ENCODE measurements around the gene CFAP58.

The CFAP58 gene

DNA sequence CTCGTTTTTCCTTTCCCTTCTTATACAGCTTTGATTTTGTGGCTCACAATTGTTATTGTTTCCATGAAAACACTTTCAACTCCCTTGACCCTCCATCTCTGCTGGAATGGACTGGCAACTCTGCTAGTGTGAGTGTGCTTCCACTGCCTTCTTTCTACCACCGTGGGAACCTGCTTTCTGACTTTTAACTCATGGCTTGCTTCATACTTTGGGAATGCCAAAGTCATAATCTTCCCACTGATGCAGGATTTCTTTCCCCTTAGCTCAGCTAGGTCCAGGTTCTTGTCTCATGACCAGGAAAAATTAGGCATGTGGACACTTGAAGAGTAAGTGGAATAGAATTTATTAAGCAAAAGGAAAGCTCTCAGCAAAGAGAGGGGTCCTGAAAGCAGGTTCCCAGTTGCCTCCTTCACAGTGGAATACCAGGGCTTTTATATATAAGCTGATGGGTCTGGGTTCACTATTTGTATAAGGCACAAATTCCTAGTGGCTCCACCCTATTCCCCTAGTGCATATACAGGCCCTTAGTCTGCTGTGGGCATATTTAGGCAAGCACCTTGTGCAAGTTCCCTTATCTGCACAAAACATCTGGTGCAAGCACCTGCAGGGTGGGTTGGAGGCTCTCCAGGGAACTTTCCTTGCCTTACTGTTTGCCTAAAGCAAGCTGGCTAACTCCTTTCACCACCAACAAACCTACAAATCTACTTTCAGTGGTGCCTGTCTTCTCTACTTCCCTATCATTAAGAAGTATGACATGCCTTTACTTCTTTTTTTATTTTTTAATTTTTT is 119.5 kb downstream of the CFAP58 start:
- TF ChIP-seq, protein P1, sequence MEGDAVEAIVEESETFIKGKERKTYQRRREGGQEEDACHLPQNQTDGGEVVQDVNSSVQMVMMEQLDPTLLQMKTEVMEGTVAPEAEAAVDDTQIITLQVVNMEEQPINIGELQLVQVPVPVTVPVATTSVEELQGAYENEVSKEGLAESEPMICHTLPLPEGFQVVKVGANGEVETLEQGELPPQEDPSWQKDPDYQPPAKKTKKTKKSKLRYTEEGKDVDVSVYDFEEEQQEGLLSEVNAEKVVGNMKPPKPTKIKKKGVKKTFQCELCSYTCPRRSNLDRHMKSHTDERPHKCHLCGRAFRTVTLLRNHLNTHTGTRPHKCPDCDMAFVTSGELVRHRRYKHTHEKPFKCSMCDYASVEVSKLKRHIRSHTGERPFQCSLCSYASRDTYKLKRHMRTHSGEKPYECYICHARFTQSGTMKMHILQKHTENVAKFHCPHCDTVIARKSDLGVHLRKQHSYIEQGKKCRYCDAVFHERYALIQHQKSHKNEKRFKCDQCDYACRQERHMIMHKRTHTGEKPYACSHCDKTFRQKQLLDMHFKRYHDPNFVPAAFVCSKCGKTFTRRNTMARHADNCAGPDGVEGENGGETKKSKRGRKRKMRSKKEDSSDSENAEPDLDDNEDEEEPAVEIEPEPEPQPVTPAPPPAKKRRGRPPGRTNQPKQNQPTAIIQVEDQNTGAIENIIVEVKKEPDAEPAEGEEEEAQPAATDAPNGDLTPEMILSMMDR (IDR thresholded peaks at IDR 0.05; ENCODE audit: low read depth, low read length) = no peak
- DNase-seq (ENCODE audit: extremely low read depth, low read depth) = no peak

DNA sequence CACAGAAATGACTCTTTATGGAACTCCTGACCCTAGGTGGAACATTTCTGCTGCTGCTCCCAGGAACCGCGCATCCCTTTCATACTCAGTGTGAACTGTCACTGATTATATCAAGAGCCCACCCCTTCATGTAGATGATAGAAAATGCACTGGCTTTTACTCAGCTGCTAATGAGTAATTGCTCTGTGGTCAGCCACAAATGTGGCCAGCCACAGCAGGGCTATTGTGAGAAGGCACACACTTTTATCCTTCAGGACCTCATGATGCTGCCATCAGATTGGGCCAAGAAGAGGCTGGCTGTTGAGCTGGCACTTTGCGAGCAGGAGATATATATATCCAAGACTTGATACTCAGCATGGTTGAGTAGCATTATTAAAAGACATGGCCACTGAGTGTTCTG is 124.7 kb downstream of the CFAP58 start:
- TF ChIP-seq, protein P1 (IDR thresholded peaks at IDR 0.05; ENCODE audit: low read depth, low read length) = no peak
- no peak for DNase-seq (ENCODE audit: extremely low read depth, low read depth)

DNA sequence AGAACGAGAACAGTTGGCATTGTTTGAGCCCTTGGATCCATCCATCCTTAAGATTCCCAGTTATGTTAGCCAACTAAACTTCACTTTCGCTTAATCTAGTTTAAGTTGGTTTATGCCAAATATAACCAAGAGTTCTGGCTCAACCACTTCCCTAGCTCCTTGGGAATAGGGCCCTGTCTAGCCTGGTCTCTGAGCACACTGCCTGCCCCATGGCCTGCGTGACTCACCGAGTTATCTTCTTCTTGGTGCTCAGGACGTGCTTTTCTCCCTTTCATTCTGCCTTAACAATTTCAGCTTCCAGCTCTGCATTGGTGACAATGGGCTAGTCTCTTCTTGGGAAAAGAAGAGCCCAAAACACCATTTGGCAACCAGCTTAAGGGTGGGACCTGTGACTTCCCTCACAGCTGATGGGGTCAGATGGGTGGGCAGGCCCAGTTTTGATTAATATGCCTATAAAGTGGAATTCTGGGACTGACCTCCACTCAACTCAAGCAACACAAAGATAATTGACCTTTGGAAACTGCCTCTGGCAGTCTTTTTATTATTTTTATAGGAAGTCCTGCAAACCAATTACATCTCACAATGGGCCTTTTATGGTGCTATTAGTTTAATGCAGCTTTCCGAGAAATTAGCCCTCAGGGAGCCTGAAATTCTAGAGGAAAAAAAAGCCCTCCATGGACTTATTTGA is 126.4 kb downstream of the CFAP58 start:
- TF ChIP-seq, protein P1 (IDR thresholded peaks at IDR 0.05; ENCODE audit: low read depth, low read length) = no peak
- no peak for DNase-seq (ENCODE audit: extremely low read depth, low read depth)

DNA sequence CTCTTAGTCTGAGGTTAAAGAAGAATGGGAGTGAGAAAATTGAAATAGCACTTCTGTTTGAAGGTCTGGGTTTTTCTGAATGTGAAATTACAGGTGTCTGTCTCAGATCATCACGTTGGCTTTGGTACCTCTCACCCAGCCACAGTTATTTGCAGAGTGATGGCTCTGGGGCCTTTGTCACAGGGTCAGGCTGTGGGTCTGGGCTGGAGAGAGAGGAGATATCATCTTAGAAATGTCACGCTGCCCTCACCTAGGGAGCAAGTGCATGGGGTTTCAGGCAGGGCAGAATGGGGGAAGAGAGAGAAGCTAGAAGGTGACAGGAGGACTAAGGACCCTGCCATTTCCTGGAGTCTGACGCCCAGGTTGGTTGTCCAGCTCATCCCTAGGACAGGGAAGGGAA is 127.2 kb downstream of the CFAP58 start:
- no peak for DNase-seq (ENCODE audit: extremely low read depth, low read depth)
- TF ChIP-seq, protein P1 (IDR thresholded peaks at IDR 0.05; ENCODE audit: low read depth, low read length) = no peak

DNA sequence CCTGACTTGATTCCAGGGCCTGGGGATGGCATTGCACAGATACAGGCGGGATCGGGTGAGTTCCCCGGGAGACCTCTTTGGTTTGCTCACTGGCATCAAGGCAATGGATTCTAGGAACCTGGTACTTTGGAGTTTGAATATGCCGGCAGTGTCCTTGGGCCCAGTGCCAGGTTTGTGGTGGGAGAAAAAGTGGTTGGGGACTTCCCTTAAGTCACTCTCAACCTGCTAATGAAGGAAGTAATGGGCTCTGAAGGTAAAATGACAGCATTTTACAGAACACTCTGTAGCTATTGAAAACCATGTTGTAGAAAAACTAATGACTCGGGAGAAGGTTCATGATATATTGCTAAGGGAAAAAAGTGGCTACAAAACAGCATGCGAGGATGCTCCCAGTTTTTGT is 129.9 kb downstream of the CFAP58 start:
- no peak for DNase-seq (ENCODE audit: extremely low read depth, low read depth)
- TF ChIP-seq, protein P1 (IDR thresholded peaks at IDR 0.05; ENCODE audit: low read depth, low read length) = no peak

DNA sequence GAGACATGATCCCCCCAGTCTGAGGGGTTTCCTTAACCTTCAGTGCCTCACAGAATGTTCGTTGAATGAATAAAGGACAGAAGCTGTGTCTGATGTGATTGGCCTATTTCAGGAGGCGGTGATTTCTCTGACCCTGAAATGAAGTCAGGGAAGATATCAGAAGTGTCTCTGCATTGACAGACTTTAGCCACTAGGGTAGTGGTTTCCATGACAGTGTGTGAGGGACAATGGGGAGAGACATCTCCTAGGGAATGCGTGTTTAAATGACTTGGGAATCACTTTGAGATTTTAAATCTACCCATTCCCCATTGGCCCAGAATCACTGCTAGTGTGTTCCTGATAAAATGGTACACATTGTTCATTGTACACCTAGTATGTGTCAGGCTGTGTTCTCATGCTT is 132.0 kb downstream of the CFAP58 start:
- TF ChIP-seq, protein P1 (IDR thresholded peaks at IDR 0.05; ENCODE audit: low read depth, low read length) = no peak
- DNase-seq (ENCODE audit: extremely low read depth, low read depth) = no peak

DNA sequence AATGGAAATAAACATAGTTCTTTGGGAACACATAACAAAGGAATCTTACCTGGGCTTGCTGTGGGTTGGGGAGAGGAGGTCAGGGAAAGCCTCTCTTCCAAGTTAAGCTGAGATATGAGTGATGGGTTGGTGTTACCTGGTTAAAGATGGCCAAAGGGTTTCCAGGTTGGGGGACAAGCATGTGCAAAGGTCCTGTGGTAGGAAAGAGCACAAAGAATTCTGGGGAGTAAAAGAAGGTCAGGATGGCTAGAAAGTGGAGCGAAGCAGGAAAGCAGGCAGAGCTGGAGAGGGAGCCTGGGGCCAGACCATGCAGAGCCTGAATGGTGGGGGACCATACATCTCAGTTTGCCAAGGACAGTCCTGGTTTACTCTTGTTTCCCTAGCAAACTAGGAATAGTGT is 133.2 kb downstream of the CFAP58 start:
- TF ChIP-seq, protein P1 (IDR thresholded peaks at IDR 0.05; ENCODE audit: low read depth, low read length) = no peak
- no peak for DNase-seq (ENCODE audit: extremely low read depth, low read depth)

Measured in AG09319 (cell line).